WTC11 (cell line): ENCODE measurements around the gene DPYSL3. TPM values are rescaled to one million over a fixed set of nuclear protein-coding genes. Genes with fewer than 3 reads are reported as not detected.

ENCODE experiments used
- ATAC-seq: fragments of 200-7000 bp; cut with Tn5 transposase; 2 replicates; pipeline ENCODE4 v1.10.0; 2021; ENCODE audit warnings: mild to moderate bottlenecking, moderate library complexity
- CTCF ChIA-PET: fragments of 300-600 bp; sonication (Branson Sonifier 250); formaldehyde crosslinking; loops from one replicate; lab custom pipeline; 2021; ENCODE audit warnings: antibody characterized with exemption; lab: Charles Lee
- POLR2A ChIA-PET: fragments of 350-600 bp; sonication (Branson Sonifier 250); formaldehyde crosslinking; loops from one replicate; lab custom pipeline; 2021; ENCODE audit warnings: antibody characterized with exemption; lab: Charles Lee
- DNase-seq: peaks from one replicate; pipeline ENCODE4 v3.0.0; 2021; ENCODE audit warnings: low spot score
- H3K27ac Mint-ChIP-seq: 2 replicates; pipeline ENCODE4 v1.8.0; 2021; ENCODE audit warnings: mixed read lengths
- H3K27me3 Mint-ChIP-seq: 2 replicates; pipeline ENCODE4 v1.8.0; 2021; ENCODE audit warnings: low read depth, mild to moderate bottlenecking, moderate library complexity, mixed read lengths
- H3K36me3 Mint-ChIP-seq: 2 replicates; pipeline ENCODE4 v1.8.0; 2021; ENCODE audit warnings: mixed read lengths
- H3K4me1 Mint-ChIP-seq: 2 replicates; pipeline ENCODE4 v1.8.0; 2022; ENCODE audit warnings: mixed read lengths
- H3K4me3 Mint-ChIP-seq: 2 replicates; pipeline ENCODE4 v1.8.0; 2021; ENCODE audit warnings: mild to moderate bottlenecking, moderate library complexity, mixed read lengths
- H3K9me3 Mint-ChIP-seq: 2 replicates; pipeline ENCODE4 v1.8.0; 2021; ENCODE audit warnings: mixed read lengths
- AFF4 ChIP-seq: sonication (generic); formaldehyde crosslinking; IDR thresholded peaks from 2 replicates; pipeline ENCODE4 v1.8.1; 2023; ENCODE audit warnings: mild to moderate bottlenecking, missing genetic modification reagents, borderline replicate concordance
- ARID4B ChIP-seq: sonication (generic); formaldehyde crosslinking; IDR thresholded peaks from 2 replicates; pipeline ENCODE4 v1.8.0; 2023; ENCODE audit warnings: missing genetic modification reagents, mild to moderate bottlenecking, borderline replicate concordance
- ATF1 ChIP-seq: sonication (generic); formaldehyde crosslinking; IDR thresholded peaks from 2 replicates; pipeline ENCODE4 v1.8.1; 2023; ENCODE audit warnings: mild to moderate bottlenecking, moderate library complexity, missing genetic modification reagents
- CREM ChIP-seq: sonication (generic); formaldehyde crosslinking; IDR thresholded peaks from 2 replicates; pipeline ENCODE4 v1.8.1; 2022; ENCODE audit warnings: mild to moderate bottlenecking, missing genetic modification reagents, moderate library complexity
- E2F1 ChIP-seq: sonication (generic); formaldehyde crosslinking; IDR thresholded peaks from 2 replicates; pipeline ENCODE4 v1.8.0; 2022; ENCODE audit warnings: mild to moderate bottlenecking, missing genetic modification reagents
- FOXP1 ChIP-seq: sonication (generic); formaldehyde crosslinking; IDR thresholded peaks from 2 replicates; pipeline ENCODE4 v1.8.0; 2022; ENCODE audit warnings: missing genetic modification reagents, mild to moderate bottlenecking, moderate library complexity, borderline replicate concordance
- IRF2 ChIP-seq: sonication (generic); formaldehyde crosslinking; IDR thresholded peaks from 2 replicates; pipeline ENCODE4 v1.8.0; 2022; ENCODE audit warnings: low read depth, missing genetic modification reagents, borderline replicate concordance
- NFE2L1 ChIP-seq: sonication (generic); formaldehyde crosslinking; IDR thresholded peaks from 2 replicates; pipeline ENCODE4 v1.8.1; 2023; ENCODE audit warnings: missing genetic modification reagents
- NR3C1 ChIP-seq: sonication (generic); formaldehyde crosslinking; conservative IDR thresholded peaks from 2 replicates; pipeline ENCODE4 v1.8.1; 2023; ENCODE audit warnings: low read depth, mild to moderate bottlenecking, missing genetic modification reagents
- PREB ChIP-seq: sonication (generic); formaldehyde crosslinking; IDR thresholded peaks from 2 replicates; pipeline ENCODE4 v1.8.1; 2022; ENCODE audit warnings: mild to moderate bottlenecking, missing genetic modification reagents, moderate library complexity, borderline replicate concordance
- RELA ChIP-seq: sonication (generic); formaldehyde crosslinking; IDR thresholded peaks from 2 replicates; pipeline ENCODE4 v1.8.1; 2022; ENCODE audit warnings: missing genetic modification reagents, mild to moderate bottlenecking, borderline replicate concordance
- SMAD3 ChIP-seq: sonication (generic); formaldehyde crosslinking; IDR thresholded peaks from 2 replicates; pipeline ENCODE4 v1.8.0; 2022; ENCODE audit warnings: missing genetic modification reagents, mild to moderate bottlenecking, borderline replicate concordance
- TEAD1 ChIP-seq: sonication (generic); formaldehyde crosslinking; IDR thresholded peaks from 2 replicates; pipeline ENCODE4 v1.8.0; 2022; ENCODE audit warnings: mild to moderate bottlenecking, missing genetic modification reagents
- USF2 ChIP-seq: sonication (generic); formaldehyde crosslinking; IDR thresholded peaks from 2 replicates; pipeline ENCODE4 v1.8.1; 2023; ENCODE audit warnings: mild to moderate bottlenecking, missing genetic modification reagents, moderate library complexity
- ZNF121 ChIP-seq: sonication (generic); formaldehyde crosslinking; IDR thresholded peaks from 2 replicates; pipeline ENCODE4 v1.8.0; 2023; ENCODE audit warnings: missing genetic modification reagents
- ZNF423 ChIP-seq: fragments of 250-450 bp; sonication (Bioruptor Pico); IDR thresholded peaks from 2 replicates; pipeline ENCODE4 v2.1.2; 2022; ENCODE audit warnings: mild to moderate bottlenecking, moderate library complexity
- ZNF425 ChIP-seq: fragments of 250-450 bp; sonication (Bioruptor Pico); conservative IDR thresholded peaks from 2 replicates; pipeline ENCODE4 v1.9.0; 2021; ENCODE audit warnings: mild to moderate bottlenecking
- total RNA-seq: library from RNA; stranded (reverse); gene quantifications from 3 replicates; pipeline ENCODE4 v1.2.3, GENCODE V29; 2021

DPYSL3 gene
- total RNA-seq, 1 experiment from 2014 or later = 358 TPM

- TF ChIP-seq TEAD1 (CRISPR knock-in tag) = no peak
- no peak for TF ChIP-seq ATF1 (CRISPR knock-in tag)
- TF ChIP-seq AFF4 = no peak
These were observed 693 bp downstream of the DPYSL3 start (continued) for GRCh38 chr5:147509041-147509709.

- ATAC-seq (no peak), DNase-seq (no peak)
- H3K27me3 Mint-ChIP-seq = peaks cover 20% of the 10 kb centered on the region
- ChIA-PET POLR2A (interaction anchor here (1.0 to 1.2 kb wide), 2 partner anchors 55 to 68 kb away, joined by 3 read pairs; no protein-coding TSS in a partner anchor), CTCF (interaction anchor here (0.6 to 3.4 kb wide), 8 partner anchors 10 to 69 kb away, joined by 3 to 30 read pairs (median 6); no protein-coding TSS in a partner anchor)
- peaks cover 33% of the 10 kb centered on the region for H3K4me1 Mint-ChIP-seq
- H3K27ac Mint-ChIP-seq = no peak overlapping the region
- no peak for TF ChIP-seq IRF2 (CRISPR knock-in tag)
- H3K4me3 Mint-ChIP-seq = peak overlapping the region; percentile 69
- H3K36me3 Mint-ChIP-seq = peaks cover 6% of the 10 kb centered on the region
- H3K9me3 Mint-ChIP-seq = peaks cover 9% of the 10 kb centered on the region
These were observed 1.2 kb downstream of the DPYSL3 start for GRCh38 chr5:147508711-147509040.

GRCh38 chr5:147507480-147508126 lies 2.3 kb downstream of the DPYSL3 start:
- ChIA-PET CTCF (interaction anchor here (1.2 to 3.4 kb wide), 3 partner anchors 43 to 70 kb away, joined by 3 to 30 read pairs (median 18); no protein-coding TSS in a partner anchor), POLR2A (no interaction called here)
- DNase-seq (no peak), ATAC-seq (no peak)
- Mint-ChIP-seq H3K9me3 (peaks cover 9% of the 10 kb centered on the region), H3K36me3 (peaks cover 6% of the 10 kb centered on the region), H3K27me3 (peaks cover 20% of the 10 kb centered on the region), H3K27ac (0 out of 2 replicates have a peak overlapping the region, but pooled peaks have one; percentile 28), H3K4me1 (peaks cover 38% of the 10 kb centered on the region), H3K4me3 (peak overlapping the region; percentile 69)
- TF ChIP-seq ZNF423 (CRISPR knock-in tag) (no peak), ZNF121 (CRISPR knock-in tag) (no peak), E2F1 (CRISPR knock-in tag) (no peak), ARID4B (CRISPR knock-in tag) (no peak), USF2 (no peak), SMAD3 (CRISPR knock-in tag) (no peak), RELA (no peak), NR3C1 (CRISPR knock-in tag) (no peak), CREM (CRISPR knock-in tag) (no peak), NFE2L1 (CRISPR knock-in tag) (no peak), FOXP1 (no peak), ZNF425 (no peak), PREB (CRISPR knock-in tag) (no peak)
